GM21390 (cell line): ENCODE measurements around the gene NCAM1.

Experiments
- ATAC-seq: cut with Tn5 transposase; IDR thresholded peaks from one replicate; pipeline ENCODE4 v1.9.1; 2021; ENCODE audit not compliant: unreplicated experiment

NCAM1 gene

DNA sequence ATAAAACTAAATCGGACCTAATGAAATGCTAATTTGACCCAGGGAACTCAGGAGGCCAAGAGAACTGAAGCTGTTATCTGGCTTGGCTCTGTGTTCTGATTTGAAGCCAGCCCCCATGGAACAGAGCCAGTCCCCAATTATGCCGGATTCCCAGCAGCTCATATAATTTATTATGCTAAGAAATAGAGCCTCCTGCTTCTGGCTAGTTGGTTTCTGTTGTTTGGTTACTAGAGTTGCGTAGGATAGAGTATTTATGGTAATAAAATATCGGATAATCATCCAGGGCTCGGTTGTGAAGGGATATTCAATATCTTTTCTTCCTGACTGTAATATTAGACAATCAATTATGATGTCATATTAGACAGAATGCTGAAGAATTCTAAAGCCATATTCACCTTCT is 232.7 kb downstream of the NCAM1 start:
- ATAC-seq = no peak

DNA sequence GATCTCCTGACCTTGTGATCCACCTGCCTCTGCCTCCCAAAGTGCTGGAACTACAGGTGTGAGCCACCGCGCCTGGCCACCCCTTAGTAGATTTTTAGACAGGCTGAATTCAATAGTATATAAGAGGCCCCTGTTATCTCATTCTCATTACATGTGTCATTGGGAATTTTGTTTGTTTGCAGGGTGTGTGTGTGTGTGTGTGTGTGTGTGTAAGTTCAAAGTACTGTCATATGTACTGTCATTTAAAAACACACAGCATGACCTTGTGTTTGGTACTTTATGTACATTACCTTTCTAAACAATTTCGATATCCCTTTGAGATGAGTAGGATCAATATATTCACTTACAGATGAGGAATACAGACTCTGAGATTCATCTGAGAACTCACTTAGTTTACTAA is 234.5 kb downstream of the NCAM1 start:
- no peak for ATAC-seq

- ATAC-seq = no peak
Observed at GRCh38 chr11:113197446-113197845, 236.2 kb downstream of the NCAM1 start.

DNA sequence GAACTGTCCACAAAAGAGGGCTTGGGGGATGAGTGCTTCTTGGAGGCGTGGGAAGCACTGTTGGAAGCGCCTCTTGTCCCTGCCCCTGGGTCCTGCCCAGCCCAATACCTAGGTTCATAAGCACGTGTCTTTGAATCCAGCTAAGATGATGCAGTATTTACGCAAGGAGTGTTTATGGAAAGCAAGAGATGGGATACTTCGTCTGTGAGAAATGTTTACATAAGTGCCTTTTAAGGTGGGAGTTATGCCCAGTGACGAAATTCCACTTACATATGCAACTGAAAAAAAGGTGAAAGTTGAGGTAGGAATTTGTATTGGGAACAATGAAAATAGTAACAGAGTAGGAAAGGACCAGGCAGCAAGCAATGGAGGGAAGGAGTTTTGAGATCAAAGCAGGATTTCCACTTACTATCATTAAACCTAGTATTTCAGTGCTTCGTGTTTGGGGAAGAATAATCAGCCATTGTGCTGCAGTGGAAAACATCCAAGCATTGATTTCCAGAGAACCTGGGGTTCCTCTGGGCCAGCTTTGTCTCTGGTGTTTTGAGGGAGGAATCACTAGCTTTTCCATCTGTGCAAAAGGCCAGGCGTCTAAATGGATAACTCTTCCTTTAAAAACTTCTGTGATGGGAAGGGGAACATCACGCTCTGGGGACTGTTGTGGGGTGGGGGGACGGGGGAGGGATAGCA is 237.9 kb downstream of the NCAM1 start:
- no peak for ATAC-seq

GRCh38 chr11:113199866-113200265 is 238.6 kb downstream of the NCAM1 start:
- ATAC-seq = no peak

DNA sequence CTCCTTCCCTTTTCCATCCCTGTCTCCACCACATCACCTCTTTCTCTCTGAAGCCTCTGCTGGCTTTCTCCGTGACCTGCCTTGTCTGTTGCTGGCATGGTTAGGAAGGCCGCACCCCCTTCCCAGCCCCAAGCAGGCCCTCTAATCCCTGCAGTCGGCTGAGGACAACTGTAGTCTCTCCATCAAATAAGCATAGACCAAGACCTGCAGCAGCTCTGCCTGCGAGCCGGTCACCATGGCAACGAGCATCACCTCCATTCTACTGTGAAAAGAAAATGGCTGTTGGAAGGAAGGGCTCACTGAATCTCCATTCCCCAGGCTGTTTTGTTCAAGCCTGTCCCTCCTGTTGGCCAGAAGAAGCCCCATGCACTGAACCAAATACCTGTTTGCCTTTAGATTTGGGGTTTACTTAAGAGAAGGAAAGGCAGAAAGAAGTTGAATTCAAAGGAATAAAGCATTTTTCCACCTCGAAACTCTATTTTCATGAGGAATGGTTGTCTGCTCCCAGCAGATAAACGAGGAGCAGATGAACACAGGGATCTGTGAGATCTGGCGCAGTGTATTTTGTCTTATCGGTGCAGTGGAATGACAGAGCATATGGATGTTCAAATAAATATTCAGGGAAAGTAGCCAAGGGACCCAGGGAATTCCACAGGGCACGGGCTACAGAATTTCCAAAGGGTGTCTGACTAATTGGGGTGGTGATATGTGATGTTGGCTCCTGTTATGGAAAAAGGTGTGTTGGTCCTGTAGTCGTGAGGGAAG is 240.0 kb downstream of the NCAM1 start:
- ATAC-seq = no peak

DNA sequence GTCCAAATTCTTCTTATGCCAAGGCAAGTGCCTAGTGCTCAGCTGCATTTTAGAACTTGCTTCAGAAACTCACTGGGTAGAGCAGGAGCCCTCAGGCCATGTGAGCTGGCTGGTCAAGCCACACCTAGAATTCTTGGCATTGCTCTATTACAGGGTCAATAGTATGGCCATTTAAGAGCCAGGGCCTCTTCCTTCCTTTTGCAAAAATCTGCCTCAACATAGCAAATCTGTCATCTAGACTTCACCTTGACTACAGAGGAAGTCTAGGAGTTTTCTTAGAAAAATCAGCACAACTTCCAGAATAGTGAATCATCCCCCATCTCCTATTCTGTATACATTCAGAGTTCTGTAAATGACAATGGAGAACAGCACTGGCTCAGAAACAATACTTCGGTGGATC is 241.2 kb downstream of the NCAM1 start:
- ATAC-seq = no peak

GRCh38 chr11:113203141-113203753 is 242.0 kb downstream of the NCAM1 start:
- no peak for ATAC-seq

DNA sequence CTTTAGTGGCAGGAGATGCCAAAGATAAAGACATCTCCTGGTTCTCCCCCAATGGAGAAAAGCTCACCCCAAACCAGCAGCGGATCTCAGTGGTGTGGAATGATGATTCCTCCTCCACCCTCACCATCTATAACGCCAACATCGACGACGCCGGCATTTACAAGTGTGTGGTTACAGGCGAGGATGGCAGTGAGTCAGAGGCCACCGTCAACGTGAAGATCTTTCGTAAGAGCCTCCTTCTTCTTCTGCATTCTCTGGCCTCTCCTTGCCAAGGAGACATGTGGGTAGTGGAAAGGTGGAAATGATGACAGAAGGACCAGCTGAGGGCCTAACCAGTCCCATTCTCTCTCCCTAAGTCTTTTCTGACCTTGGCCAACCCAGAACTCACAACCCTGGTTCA is 243.1 kb downstream of the NCAM1 start:
- no peak for ATAC-seq

GRCh38 chr11:113213549-113213948 is 252.3 kb downstream of the NCAM1 start:
- no peak for ATAC-seq

DNA sequence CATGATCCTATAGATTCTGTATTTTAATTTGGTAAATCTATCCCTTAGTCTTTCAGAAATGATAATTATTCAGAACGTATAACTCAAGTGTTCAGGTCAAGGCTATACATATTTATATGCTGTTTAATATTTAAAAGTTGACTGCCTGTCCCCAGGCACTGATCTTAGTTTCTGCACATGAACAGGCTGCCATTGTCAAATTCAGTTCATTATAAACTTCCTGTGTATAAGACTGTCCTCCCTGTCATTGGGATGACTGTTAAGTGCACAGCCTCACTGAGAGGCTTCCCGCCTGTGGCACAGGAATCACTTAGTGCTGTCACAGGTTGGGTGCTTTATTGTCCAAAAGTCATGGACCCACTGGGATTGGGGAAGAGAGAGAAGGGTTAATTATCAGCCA is 261.0 kb downstream of the NCAM1 start:
- no peak for ATAC-seq

GRCh38 chr11:113234888-113235287 is 273.7 kb downstream of the NCAM1 start:
- ATAC-seq = no peak

DNA sequence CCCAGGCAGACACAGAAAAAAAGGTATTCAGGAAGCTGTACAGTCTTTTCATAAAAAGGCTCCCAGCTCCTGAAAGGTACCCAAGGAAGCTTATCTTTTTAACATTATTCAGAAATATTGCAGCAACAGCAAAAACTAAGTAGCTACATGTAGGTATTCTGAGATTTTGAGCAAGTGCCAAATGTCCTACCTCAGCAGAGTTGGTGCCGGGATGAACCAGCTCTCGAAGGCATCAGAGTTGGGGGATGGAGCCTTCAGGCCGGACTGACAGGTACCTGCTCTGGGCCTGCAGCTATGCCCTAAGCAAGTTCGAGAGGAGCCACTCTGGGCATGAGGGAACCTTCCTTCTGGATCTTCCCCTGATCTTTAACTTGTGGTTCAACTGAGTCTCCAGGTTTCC is 276.0 kb downstream of the NCAM1 start:
- ATAC-seq = no peak

DNA sequence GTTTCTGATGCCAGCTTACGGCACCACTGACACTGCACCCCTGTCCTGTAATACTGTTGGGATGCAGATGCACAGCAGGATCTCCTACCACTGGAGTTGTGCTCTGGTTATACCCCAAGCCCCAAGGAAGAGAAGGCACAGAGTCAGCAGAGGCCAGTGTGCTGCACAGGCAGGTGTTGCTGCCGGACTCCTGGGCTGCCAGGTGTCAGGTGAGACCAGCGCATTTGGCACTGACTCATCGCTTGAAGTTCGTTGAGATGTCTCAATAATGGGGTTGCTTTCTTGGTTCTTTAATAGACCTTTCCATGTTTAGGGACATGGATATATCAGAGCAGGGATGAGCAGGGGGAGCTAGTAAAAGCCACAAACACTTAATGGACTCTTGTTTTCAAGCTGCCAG is 277.5 kb downstream of the NCAM1 start:
- ATAC-seq = no peak

- no peak for ATAC-seq
Observed at GRCh38 chr11:113240389-113240788, 279.2 kb downstream of the NCAM1 start.

DNA sequence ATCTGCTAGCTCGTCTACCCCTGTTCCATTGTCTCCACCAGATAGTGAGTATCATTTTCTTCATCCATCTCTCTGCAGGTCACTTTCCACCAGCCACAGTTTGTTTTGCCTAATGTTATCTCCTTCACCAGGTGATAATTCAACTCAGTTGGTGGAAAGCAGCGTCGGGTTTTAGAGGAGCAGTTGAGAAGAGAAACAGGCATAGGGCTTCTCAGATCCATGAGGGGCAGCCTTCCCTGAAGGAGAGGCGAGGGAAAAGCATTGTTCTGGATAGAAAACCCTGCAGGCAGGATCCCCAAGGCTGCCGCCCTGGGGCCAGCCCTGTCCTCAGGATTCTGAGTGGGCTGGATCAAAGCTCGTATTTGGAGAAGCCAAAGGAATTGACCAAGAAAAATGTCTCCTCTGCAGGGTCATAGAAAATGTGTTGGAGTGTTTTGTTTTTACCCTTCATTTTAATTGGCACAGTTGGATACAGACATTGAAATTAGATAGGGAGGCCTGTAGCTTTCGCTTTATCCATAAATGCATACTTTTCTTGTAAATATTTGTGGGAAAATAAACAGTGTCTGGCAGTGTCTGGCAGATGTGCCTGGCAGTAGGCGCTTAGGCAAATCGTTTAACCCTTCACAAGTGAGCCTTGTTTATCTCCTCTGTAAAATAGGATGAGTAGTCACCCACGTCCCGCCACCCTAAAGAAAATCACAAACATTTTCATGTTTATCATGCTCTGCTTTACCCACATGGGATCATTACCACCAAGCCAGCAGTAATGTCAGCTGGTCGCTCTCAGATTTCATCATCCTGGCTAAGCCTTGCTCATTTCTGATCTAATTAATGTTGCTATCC is 279.8 kb downstream of the NCAM1 start:
- no peak for ATAC-seq

- ATAC-seq = no peak
Observed at GRCh38 chr11:113241636-113242054, 280.4 kb downstream of the NCAM1 start.

- ATAC-seq = no peak
Observed at GRCh38 chr11:113242060-113242459, 280.8 kb downstream of the NCAM1 start.

DNA sequence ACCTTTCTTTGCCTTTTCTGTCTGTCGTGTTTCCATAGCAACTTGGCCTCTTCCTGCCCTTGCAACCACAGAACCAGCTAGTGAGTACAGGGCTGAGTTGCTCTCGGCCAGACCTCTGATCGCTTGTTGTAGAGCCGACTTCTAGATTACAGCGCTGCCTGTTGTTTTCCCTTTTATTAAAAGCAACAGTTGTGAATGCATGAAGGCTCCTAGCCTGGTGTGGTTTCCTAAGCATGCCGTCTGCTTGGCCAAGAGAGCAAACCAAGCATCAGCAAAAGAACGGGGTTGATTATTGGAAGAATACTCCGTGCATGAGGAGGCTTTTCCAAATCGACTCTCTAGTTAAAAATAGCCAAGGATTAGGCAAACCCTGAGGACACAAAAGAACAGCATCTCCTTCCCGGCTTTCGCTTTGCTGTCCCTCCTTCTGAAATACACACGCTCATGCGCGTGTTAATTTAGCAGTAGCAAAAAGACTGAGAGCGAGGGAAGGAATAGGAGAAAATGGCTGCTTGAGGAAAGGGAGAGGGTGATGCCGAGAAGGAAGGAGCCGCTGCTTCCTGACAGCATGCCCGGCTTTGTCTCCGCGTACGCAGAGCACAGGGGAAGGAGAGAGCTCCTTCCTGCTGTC is 281.7 kb downstream of the NCAM1 start:
- no peak for ATAC-seq

- no peak for ATAC-seq
Observed at GRCh38 chr11:113243696-113244095, 282.5 kb downstream of the NCAM1 start.

GRCh38 chr11:113245216-113245615 is 284.0 kb downstream of the NCAM1 start:
- no peak for ATAC-seq
